ENCODE results near the gene FAM219A.

FAM219A gene

DNA sequence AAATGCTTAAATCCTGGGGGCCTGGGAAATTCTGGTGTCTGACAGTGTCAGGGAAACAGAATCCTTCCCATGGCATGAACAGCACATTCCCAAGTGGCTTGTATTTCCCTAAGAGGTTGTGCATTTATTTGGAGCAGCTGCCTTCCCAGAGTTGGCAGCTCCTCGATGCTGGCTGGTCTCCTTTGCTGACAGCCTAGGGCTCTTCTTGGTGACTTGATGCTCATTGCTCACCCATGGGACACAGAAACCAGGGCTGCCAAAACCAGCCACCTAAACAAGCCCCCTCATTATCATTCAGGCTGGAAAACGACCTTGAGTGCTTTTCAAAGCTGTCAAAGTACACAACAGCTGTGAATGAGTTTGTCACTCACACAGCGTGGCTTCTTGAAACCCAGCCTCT lies 40.2 kb upstream of the FAM219A start:
- TF ChIP-seq, protein P1, sequence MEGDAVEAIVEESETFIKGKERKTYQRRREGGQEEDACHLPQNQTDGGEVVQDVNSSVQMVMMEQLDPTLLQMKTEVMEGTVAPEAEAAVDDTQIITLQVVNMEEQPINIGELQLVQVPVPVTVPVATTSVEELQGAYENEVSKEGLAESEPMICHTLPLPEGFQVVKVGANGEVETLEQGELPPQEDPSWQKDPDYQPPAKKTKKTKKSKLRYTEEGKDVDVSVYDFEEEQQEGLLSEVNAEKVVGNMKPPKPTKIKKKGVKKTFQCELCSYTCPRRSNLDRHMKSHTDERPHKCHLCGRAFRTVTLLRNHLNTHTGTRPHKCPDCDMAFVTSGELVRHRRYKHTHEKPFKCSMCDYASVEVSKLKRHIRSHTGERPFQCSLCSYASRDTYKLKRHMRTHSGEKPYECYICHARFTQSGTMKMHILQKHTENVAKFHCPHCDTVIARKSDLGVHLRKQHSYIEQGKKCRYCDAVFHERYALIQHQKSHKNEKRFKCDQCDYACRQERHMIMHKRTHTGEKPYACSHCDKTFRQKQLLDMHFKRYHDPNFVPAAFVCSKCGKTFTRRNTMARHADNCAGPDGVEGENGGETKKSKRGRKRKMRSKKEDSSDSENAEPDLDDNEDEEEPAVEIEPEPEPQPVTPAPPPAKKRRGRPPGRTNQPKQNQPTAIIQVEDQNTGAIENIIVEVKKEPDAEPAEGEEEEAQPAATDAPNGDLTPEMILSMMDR (IDR thresholded peaks at IDR 0.05; ENCODE audit: low read length) = no peak
- no peak for TF ChIP-seq EZH2 (IDR thresholded peaks at IDR 0.05; ENCODE audit: borderline replicate concordance, low read length)
- Histone ChIP-seq H3K4me2 (ENCODE audit: low read length) (no peak overlapping the region), H3K27me3 (ENCODE audit: insufficient read depth, low read length) (no peaks in the 10 kb centered on the region), H2AFZ (ENCODE audit: low read length) (no peak overlapping the region), H3K27ac (ENCODE audit: low read depth, low read length, poor library complexity, severe bottlenecking) (no peak overlapping the region), H3K9me2 (ENCODE audit: low read depth, low read length) (no peaks in the 10 kb centered on the region), H3K4me3 (ENCODE audit: low read depth, low read length, poor library complexity, severe bottlenecking) (no peak overlapping the region), H3K36me3 (ENCODE audit: insufficient read depth, low read length) (no peaks in the 10 kb centered on the region), H3K79me2 (ENCODE audit: insufficient read depth, low read length) (no peaks in the 10 kb centered on the region), H3K9ac (ENCODE audit: low read length) (no peak overlapping the region), H3K9me3 (ENCODE audit: low read length) (no peaks in the 10 kb centered on the region), H3F3A (ENCODE audit: insufficient read depth, low read length) (no peaks in the 10 kb centered on the region), H4K20me1 (ENCODE audit: insufficient read depth, low read length) (no peaks in the 10 kb centered on the region), H3K4me1 (ENCODE audit: insufficient read depth, low read length, severe bottlenecking) (no peaks in the 10 kb centered on the region)

DNA sequence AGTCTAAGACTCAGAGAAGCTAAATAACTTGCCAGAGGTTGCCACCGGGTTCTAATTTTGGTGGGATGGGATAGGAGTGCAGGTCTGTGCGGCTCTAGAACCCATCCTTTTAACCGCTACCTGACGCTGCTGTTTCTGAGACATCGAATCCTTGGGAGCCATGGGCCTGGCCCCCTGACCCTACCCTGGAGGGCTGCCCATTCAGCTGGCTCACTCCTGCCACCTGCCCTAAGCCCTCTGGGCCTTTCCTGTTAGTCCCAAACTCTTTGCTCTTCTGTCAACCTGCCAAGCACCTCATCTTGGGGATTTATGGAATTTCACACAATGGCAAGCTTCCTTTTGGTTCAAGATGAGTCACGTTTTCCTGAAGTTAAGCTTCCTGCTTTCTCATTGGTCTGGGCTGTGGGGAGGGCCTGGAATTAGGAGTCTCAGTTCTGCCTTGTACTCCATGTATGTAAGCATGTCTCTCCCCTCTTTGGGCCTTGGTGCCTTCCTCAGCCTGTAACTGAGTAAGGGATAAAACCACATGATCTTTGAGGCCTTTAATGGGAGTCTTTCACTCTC lies 37.9 kb upstream of the FAM219A start:
- TF ChIP-seq EZH2 (IDR thresholded peaks at IDR 0.05; ENCODE audit: borderline replicate concordance, low read length) = no peak
- TF ChIP-seq, protein P1 (IDR thresholded peaks at IDR 0.05; ENCODE audit: low read length) = no peak
- H3K27me3 ChIP-seq (ENCODE audit: insufficient read depth, low read length) = no peaks in the 10 kb centered on the region
- no peaks in the 10 kb centered on the region for H3F3A ChIP-seq (ENCODE audit: insufficient read depth, low read length)
- no peak overlapping the region for H3K4me3 ChIP-seq (ENCODE audit: low read depth, low read length, poor library complexity, severe bottlenecking)
- no peaks in the 10 kb centered on the region for H3K4me1 ChIP-seq (ENCODE audit: insufficient read depth, low read length, severe bottlenecking)
- H3K79me2 ChIP-seq (ENCODE audit: insufficient read depth, low read length) = no peaks in the 10 kb centered on the region
- no peaks in the 10 kb centered on the region for H3K9me3 ChIP-seq (ENCODE audit: low read length)
- no peak overlapping the region for H3K9ac ChIP-seq (ENCODE audit: low read length)
- H4K20me1 ChIP-seq (ENCODE audit: insufficient read depth, low read length) = no peaks in the 10 kb centered on the region
- no peaks in the 10 kb centered on the region for H3K36me3 ChIP-seq (ENCODE audit: insufficient read depth, low read length)
- no peaks in the 10 kb centered on the region for H3K9me2 ChIP-seq (ENCODE audit: low read depth, low read length)
- no peak overlapping the region for H3K27ac ChIP-seq (ENCODE audit: low read depth, low read length, poor library complexity, severe bottlenecking)
- H3K4me2 ChIP-seq (ENCODE audit: low read length) = no peak overlapping the region
- H2AFZ ChIP-seq (ENCODE audit: low read length) = no peak overlapping the region

DNA sequence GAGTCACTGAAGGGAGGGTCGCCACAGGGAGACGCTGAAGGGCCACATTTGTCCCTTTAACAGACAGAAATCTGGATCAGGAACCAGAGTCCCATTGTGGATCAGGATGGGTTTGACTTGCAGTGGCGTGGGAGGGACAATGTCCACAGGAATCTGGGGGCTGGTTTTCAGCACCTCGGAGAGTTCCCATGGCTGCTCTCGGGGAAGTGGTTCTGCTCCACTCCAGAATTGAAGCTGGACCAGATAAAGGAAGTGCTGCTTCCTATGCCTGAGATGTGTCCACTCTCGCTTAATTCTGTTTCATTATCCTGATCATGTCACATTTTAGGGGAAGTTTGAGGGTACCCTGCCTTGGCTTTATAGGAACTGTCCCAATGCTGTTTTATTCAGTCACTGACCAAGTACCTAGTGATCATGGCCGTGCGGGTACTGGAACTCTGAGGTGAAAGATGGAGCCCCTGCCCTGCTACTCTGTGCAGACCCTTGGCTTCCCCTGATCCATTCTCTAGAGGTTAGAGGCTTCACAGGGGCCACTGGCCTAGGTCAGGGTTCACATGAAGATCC lies 35.7 kb upstream of the FAM219A start:
- H3K36me3 ChIP-seq (ENCODE audit: insufficient read depth, low read length) = no peaks in the 10 kb centered on the region
- no peak overlapping the region for H3K4me3 ChIP-seq (ENCODE audit: low read depth, low read length, poor library complexity, severe bottlenecking)
- no peaks in the 10 kb centered on the region for H4K20me1 ChIP-seq (ENCODE audit: insufficient read depth, low read length)
- H3K79me2 ChIP-seq (ENCODE audit: insufficient read depth, low read length) = no peaks in the 10 kb centered on the region
- H3K4me1 ChIP-seq (ENCODE audit: insufficient read depth, low read length, severe bottlenecking) = no peaks in the 10 kb centered on the region
- H2AFZ ChIP-seq (ENCODE audit: low read length) = no peak overlapping the region
- no peaks in the 10 kb centered on the region for H3K27me3 ChIP-seq (ENCODE audit: insufficient read depth, low read length)
- no peaks in the 10 kb centered on the region for H3K9me3 ChIP-seq (ENCODE audit: low read length)
- H3K27ac ChIP-seq (ENCODE audit: low read depth, low read length, poor library complexity, severe bottlenecking) = no peak overlapping the region
- H3F3A ChIP-seq (ENCODE audit: insufficient read depth, low read length) = no peaks in the 10 kb centered on the region
- no peak overlapping the region for H3K4me2 ChIP-seq (ENCODE audit: low read length)
- TF ChIP-seq, protein P1 (IDR thresholded peaks at IDR 0.05; ENCODE audit: low read length) = no peak
- no peak for TF ChIP-seq EZH2 (IDR thresholded peaks at IDR 0.05; ENCODE audit: borderline replicate concordance, low read length)
- H3K9ac ChIP-seq (ENCODE audit: low read length) = no peak overlapping the region
- no peaks in the 10 kb centered on the region for H3K9me2 ChIP-seq (ENCODE audit: low read depth, low read length)

Data from OCI-LY1 (cell line).